ENCODE measurements around the gene CLCN4. TPM values are rescaled to one million over a fixed set of nuclear protein-coding genes. Genes with fewer than 3 reads are reported as not detected.

Gene CLCN4
- total and polyA plus RNA-seq, 2 of the 8 experiments (the other 6 are each of a cell fraction or from before 2014, with no cell fraction given), result 3.3 to 11.2 TPM

- no peak for TF ChIP-seq SAP30 (IDR thresholded peaks at IDR 0.05; ENCODE audit: insufficient read depth, insufficient replicate concordance, low read length)
Measured at GRCh38 chrX:10107483-10107882, 49.3 kb upstream of the CLCN4 start (continued).
